Activated T-helper 1 cell treated with anti-CD3 and anti-CD28 coated beads, Interleukin-2, amount 50 U/mL, for 16 hours (primary cell): ENCODE measurements around the gene SEC22A.

Source experiments
- DNase-seq, 2 donors: peaks; one replicate each; pipeline ENCODE4 v3.0.0-alpha.2; 2020; ENCODE audit warnings: low read depth in 1 of 2, low spot score in 1 of 2

Gene SEC22A

DNA sequence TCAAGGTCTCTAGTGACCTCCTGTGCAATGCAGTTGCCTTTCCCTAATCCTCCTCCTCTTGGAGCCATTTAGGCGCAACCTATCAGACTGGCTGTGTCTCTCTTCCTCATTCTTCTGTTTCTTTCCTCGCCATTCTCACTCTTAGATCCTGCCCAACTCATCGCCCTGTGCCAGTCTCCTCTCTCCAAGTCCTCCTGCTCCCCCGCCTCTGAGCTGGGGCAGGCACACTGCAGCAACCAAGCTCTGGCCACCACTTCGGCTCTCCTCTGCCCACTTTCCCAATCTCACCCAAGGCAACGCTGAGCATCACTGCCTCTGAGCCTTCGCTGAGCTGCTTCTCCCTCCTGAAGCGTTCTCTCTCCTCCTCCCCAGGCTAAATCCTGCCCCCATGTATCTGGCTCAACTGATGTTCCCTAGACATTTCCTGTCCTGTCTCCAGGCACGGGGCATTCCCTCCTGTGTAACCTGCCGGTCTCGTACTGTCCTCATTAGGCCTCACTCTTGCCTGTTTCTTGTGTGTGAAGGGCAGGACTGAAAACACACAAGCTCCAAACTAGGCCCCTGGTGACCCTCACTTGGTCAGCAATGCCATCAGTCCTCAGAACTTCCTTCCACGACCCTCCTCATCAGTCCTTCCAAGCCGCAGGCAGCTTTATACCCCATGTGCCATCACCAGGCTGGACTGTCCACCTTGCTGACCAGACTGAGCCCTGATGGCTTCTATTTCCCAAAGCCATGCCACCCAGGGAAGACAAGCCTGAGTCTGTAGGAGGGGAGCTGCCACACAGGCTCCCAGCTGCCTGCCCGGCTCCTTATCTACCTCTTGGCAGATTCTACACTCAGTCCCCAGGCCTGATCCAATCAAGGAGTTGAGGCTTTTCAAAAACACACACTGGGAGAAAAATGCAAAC, 85.6 kb downstream of the SEC22A start:
- DNase-seq: no peak

GRCh38 chr3:123287962-123288302, 86.2 kb downstream of the SEC22A start:
- no peak for DNase-seq

- no peak for DNase-seq
Observed at GRCh38 chr3:123289391-123290106, 87.8 kb downstream of the SEC22A start.

- DNase-seq: no peak
Observed at GRCh38 chr3:123290107-123290930, 88.6 kb downstream of the SEC22A start.

DNA sequence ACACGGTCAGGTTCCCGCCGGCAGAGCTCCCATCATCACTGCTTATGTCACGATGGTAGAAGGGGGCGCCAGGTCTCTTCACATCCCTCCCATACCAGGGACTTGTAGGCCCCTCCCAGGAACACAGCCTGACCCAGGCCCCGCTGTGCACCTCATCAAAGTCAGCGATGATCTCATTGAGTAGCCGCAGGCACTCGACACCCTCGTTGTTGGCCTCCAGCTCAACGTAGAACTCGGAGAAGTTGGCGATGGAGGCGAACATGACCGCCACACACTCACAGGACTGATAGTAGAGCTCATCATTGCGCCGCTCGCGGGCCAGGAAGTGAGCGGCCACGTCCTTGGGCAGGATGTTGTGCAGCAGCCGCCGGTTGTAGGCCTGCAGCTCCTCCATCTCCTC, 89.2 kb downstream of the SEC22A start:
- no peak for DNase-seq

- no peak for DNase-seq
Observed at GRCh38 chr3:123291404-123291803, 89.7 kb downstream of the SEC22A start.

DNA sequence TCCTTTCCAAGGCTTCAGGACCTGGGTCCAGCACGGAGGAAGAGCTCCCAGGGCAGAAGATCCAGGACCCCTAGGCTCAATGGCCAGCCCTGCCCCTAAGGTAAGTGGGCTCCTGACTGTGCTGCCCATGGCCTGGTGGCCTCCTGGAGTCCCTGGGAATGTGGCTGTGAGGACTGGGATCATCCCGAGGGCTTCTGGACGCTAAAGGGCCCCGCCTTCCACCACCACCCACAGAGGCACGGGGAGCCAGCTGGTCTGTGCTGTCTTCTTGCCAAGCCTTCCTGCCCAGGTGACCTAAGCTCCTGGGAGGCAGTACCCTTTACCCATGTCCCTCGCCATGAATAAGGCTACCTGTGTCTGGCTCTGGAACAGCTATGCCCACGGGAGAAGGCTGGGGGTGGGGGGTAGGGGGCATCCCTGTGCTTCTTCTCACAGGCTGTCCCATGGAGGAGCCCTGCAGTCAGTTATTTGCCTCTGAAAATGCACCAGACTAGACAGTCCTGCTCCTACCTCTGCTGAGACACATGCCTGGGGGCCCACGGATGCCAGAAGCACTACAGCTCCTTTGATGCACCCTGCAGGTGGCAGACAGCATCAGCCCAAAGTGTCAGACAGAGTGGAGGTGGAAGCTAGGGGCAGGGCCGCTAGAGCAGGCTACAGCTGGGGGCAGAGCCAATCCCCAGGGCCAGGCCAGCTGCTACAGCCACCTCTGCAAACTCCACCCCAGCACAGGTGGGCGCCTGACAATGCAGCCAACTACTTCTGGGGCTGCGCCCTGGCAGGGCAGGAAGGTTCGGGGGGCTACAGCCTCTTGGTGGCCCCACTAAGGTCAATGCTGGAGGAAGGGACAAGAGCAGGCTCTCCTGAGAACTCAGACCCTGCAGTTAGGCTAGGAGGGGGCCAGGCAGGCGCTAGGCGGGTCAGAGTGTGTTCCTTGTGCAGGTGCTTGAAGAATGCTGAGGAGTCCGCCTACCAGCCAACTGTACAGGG, 90.9 kb downstream of the SEC22A start:
- DNase-seq: no peak

DNA sequence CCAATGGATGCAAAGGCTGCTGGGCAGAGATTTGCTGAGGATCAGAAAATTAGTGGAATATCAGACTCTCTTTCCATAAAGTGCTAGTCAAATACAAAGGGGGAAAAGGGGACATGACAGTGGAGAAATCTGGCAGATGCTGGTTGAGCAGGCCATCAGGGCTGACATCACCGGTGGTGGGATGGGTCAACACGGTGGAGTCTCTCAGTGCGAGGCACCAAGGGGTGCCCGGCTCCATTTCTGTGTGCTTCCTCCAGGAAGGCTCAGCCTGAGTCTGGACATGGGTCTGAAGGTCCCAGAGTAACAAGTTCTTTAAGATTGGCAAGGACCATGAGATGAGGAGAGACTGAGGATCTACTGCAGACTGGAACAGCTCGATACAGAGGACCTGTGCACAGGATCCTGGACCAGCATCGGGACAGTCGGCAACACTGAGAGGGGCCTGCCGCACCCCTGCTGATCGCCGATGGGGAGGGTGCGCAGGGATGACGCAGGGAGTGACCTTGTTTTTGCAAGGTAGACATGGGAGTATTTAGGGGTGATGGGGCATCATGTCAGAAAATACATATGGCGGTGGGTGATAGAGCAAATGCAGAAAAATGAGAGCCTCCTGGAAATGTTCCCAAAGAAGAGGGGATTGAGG, 92.7 kb downstream of the SEC22A start:
- no peak for DNase-seq

GRCh38 chr3:123295171-123295900, 93.6 kb downstream of the SEC22A start:
- no peak for DNase-seq

DNA sequence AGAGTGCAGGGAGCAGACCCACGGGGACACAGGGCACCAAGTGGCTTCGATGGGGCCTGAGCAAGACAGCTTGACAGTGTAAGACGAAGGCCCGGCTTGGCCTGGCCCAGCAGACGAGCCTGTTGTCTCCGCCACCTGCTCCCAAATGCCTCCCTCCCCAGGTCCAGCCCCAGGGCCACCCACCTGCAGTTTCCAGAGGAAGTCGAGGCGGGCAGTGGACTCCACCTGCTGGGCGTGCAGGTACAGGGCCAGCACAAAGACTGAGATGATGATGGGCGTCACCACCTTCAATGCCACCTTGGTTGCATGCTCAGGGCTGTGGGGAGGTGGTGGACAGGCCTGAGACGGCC, 94.1 kb downstream of the SEC22A start:
- no peak for DNase-seq

DNA sequence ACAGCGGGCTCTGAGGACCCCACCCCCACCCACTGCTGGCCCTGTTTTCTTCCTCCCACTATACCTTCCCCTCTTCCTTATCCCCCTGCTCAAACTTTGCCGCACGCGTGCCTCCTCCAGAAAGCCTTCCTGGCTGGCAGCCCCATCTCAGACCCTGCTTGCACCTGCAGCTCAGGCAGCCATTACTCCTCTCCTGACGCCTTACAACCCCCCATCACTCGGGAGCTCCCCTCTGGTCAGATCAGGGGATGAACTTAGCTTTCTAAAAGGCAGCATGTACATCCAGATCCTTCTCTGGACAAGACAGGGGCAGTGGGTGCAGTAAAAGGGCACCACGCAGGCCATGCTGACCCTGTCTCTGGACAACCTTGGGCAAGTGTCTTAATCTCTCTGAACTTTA, 94.5 kb downstream of the SEC22A start:
- no peak for DNase-seq

GRCh38 chr3:123296836-123297626, 95.3 kb downstream of the SEC22A start:
- DNase-seq: no peak

GRCh38 chr3:123297627-123297899, 95.8 kb downstream of the SEC22A start:
- no peak for DNase-seq

DNA sequence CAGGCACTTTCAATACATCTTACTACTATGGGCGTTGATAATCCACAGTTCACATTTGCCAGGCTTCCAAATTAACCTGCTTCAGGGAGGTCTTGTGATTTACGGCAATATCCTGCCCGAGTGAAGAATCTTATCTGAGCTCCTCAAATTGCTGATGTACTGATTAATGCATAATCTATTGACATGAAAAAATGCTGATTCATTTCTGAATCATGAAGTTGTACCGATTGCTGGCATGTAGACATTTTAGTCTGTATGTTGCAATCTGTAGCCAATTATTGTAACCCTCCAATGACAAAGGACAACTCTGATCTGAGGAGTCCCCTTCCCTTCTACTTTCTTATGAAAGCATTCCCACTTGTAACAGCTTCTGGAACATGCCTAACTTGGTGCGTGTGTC, 97.2 kb downstream of the SEC22A start:
- DNase-seq: no peak

DNA sequence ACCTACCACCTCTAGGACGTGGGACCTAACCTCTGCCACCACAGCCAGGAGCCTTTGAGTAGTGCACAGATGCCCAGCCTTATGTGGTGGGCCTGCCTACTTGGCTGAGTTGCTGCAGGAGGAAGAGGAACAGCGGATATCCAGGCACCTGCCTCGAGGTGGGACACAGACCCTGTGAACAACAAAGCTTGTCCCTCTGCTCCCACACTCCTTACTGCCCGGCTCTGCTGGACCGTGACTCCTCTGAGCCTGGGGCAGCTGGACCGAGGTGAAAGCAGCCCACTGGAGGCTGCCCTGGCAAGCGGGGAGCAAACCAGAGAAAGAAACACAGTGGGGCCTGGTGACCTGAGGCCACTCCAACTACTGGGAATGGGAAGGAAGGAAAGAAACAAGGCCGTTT, 97.8 kb downstream of the SEC22A start:
- DNase-seq: no peak

- DNase-seq: no peak
Observed at GRCh38 chr3:123300056-123300455, 98.3 kb downstream of the SEC22A start.

DNA sequence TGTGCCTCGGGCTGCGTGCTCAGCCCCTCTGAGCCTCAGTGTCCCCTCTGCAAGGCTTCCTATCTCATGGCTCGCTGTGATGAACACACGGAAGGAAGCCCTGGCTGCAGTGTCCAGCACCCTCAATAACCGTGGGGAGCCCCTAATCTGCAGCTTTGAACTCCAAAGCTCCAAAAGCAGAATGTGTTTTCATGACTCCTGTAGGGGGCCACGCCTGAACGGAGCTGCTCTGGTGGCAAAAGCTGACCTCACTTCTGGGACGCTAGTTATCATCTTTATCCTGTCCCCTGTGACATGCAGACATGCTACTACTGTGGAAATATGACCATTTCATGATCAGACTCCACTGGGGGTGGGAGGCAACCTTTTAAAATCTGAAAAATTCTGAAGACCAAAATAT, 98.8 kb downstream of the SEC22A start:
- DNase-seq: no peak

- DNase-seq: no peak
Observed at GRCh38 chr3:123301331-123302184, 99.8 kb downstream of the SEC22A start.
